ENCODE data around the gene FZR1.
"Not testable (repeated sequence)": the region's sequence is repeated elsewhere in the genome, so short reads cannot be mapped to it uniquely, and the experiment has no call there.

The FZR1 gene

DNA sequence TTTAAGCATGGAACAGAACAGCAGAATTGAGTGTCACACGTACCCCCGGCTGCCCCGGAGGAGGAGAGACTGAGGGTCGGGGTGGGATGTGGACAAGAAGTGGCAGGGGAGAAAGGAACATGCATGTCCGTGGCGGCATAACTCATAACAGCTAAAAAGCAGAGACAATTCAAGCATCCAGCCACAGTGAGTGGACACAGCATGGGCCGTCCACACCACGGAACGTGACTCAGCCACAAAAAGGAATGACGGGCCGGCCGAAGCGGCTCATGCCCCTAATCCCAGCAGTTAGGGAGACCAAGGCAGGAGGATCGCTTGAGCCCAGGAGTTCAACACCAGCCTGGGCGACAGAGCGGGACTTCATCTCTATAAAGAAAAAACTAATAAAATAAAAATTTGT lies 13.2 kb upstream of the FZR1 start:
- Histone ChIP-seq H3K4me3 (no peak overlapping the region), H3K27ac (no peak overlapping the region)

DNA sequence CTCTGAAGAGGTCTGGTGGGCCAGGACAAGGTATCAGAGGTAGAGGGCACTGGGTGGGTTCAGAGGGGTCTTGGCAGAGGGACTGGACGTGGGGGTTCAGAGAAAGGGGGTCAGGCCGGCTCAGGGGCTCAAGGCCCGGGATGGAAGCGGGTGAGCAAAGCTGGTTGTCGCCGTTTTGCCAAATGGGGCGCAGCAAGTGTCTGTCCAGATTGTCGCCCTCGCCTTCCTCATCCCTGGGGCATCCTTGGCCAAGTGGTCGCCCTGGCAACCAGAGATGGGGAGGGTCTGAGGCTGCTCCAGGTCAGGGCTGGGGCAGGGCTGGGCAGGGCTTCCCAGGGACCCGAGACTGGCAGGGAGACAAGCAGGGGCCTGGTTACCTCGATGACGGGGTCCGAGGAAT lies 12.5 kb upstream of the FZR1 start:
- H3K4me3 ChIP-seq: no peak overlapping the region
- no peak overlapping the region for H3K27ac ChIP-seq

DNA sequence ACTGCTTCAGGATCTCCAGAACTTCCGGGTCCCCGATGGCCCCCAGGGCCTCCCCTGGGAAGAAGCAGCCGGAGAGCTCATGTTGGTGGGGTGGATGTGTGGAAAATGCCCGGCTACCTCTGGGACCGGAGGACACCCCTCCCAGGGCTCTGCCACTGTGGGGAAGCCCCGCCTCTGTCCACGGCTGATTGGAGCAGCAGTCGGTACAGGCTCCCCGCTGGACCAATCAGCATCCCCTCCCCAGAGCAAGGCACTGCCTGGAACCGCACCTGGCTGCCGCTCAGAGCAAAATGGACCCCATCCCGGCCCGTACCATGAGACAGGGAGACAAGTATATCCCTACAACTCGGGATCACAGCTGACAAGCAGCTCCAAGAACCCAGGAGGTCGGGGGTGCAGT lies 12.1 kb upstream of the FZR1 start:
- Histone ChIP-seq H3K27ac (no peak overlapping the region), H3K4me3 (no peak overlapping the region)

DNA sequence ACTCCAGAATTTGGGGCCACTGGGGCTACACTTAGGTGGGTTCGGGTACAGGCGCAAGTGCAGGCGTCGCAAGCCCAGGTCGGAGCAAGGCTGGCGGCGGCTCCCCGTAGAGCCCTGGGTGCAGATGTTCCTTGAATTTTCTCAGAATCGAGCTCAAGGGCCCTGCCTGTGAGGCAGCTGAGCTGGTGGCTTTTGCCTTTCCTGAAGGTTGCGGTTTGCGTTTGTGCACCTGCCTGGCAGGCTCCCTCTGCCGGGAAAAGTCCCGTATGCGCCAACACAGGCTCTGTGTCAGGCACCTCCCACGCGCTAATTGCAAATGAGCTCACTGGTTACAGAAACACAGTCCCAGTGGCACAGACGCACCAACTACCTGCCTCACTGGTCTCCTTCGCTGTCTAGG lies 11.6 kb upstream of the FZR1 start:
- Histone ChIP-seq H3K4me3 (no peak overlapping the region), H3K27ac (no peak overlapping the region)

DNA sequence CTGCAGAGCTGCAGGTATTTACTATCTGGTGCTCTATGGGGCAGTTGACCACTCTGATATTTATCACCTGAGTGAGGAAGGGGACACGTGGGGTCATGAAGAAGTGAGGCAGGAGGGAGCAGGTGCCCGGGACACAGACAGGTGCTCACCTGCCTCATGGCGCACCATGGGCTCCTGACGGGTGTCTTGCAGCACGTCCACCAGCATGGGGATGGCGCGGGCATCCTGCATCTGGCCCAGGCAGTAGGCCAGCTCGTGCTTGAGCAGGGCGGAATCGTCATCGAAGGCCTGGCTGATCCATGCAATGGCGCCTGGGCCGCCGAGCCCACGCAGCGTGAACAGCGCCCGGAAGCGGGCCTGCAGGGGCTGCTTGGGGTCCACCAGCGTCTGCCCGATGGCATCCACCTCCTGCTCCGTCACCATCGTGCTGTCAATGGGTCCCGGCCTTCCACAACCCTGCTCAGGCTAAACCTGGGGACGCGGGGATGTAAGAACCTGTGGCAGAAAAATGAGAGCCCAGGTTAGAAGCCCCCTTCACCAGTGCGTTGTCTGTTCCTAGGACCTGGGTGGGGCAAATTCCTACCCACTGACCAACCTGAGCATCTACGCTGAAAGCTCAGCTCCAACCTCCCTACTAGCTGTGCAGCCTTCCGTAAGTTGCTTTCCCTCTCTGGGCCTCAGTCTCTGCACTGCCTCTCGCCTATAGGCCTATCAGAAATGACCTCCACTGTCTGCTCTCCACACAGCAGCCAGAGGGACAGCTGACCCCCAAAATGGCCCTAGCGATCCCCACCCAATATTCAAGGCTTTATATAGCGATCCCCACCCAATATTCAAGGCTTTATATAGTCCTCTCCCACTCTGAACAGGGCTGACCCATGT lies 9.5 kb upstream of the FZR1 start:
- H3K27ac ChIP-seq: no peak overlapping the region
- H3K4me3 ChIP-seq: no peak overlapping the region

DNA sequence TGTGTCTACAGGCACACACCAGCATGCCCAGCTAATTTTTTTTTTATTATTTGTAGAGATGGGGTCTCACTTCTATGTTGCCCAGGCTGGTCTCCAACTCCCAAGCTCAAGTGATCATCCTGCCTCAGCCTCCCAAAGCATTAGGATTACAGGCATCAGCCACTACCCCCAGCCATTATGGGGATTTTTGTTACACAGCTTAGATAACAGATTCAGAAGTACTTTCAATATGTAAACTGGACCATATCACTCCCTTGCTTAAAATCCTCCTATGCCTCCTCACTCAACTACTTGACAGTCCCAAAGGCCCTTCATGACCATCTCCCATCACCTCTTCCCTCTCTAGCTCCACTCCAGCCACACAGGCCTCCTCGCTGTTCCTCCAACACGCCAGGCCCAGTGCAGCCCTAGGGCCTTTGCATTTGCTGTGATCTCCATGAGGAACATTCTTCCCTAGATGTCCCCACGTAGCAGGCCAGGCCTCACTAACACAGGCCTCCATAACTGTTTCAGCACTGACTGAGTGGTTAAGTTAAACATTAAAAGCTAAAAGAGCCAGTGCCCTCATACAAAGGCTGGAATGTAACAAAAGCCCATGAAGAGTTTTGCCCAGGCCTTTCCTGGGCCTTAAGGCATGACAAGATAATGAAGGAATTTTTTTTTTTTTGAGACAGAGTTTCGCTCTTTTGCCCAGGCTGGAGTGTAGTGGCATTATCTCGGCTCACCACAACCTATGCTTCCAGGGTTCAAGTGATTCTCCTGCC lies 8.2 kb upstream of the FZR1 start:
- Histone ChIP-seq H3K4me3 (no peak overlapping the region), H3K27ac (no peak overlapping the region)

DNA sequence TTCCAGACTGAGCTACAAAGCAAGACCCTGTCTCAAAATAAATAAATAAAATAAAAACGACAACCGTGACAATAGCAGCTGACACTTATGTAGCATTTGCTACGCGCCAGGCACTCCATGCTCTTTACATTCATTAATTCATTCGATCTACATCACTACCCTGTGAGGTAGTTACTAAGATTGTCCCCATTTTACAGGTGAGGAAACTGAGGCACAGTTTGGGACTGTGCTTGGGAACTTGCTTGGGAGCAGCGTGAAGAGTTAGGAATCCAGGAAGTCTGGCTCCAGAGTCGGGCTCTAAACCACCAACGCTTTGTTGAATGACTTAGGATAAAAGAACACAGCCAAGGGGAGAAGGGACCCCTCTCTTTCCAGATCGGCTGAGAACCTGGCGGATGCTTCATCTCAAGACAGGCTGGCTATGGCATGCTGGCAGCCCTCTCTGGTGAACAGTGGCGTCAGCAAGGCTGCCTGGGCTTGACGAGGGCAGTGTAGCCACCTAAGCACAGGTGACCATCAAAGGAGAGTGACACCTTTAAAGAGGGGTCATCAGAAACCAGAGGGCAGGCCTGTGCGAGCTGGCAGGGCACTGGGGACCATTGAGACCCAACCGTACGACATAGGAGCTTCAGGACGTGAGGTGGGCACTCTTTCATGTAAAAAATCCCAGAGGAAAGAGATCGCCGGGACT lies 6.2 kb upstream of the FZR1 start:
- H3K27ac ChIP-seq: peak overlapping the region; percentile 88 to 100 (median 98)

DNA sequence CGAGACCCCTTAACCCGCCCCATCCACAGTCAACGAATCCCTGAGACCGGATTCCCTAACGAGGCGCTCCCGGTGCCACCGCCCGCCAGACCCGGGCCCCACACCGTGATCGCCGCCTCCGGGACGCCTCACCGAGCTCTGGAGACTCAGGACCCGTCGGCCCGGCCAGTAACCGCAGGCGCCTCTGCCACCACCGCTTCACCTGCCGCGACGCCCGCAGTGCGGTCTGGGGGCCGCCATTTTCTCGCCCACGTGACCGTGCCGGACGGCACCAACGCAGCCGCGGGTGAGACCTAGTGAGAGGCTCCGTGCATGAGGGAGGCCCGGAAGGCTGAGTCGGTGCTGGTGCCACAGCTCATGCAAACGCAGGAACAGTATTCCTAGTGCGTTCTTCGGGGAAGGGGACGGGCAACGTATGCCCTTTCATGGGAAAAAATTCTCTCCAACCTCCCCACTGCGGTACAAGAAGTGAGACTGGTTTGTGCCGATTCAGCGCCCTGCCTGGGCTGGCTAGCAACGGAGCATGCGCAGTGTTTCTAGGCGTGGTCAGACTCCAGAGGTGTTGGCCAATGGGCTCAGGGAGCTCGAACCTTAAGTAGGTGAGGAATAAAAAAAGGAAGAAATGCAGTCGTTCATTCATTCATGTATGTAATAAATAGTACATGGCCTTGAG lies 5.5 kb upstream of the FZR1 start, which contains the start of gene DOHH:
TSS of gene DOHH (minus strand) at position 246 of the 673 bp plus-strand sequence. CDS start 3,860 bp downstream, outside the sequence.
- H3K4me3 ChIP-seq: peak within 1 kb of the TSS; percentile 77 to 99 (median 89)
- peak within 1 kb of the TSS; percentile 88 to 100 (median 98) for H3K27ac ChIP-seq

More for the DNA sequence above, 6.2 kb upstream of the FZR1 start:
- peak overlapping the region; percentile 77 to 99 (median 89) for H3K4me3 ChIP-seq

DNA sequence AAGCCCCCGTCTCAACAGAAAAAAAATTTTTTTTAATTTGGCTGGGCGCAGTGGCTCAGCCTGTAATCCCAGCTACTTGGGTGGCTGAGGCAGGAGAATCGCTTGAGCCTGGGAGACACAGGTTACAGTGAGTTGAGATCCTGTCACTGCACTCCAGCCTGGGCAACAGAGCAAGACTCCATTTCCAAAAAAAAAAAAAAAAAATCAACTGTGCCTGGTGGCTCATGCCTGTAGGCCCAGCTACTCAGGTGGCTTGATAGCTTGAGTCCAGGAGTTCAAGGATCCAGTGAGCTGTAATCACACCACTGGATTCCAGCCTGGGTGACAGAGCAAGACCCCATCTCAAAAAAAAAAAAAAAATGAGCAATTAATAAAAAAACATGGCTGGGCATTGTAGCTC lies 4.3 kb upstream of the FZR1 start:
- no peak overlapping the region for H3K27ac ChIP-seq
- H3K4me3 ChIP-seq: no peak overlapping the region

DNA sequence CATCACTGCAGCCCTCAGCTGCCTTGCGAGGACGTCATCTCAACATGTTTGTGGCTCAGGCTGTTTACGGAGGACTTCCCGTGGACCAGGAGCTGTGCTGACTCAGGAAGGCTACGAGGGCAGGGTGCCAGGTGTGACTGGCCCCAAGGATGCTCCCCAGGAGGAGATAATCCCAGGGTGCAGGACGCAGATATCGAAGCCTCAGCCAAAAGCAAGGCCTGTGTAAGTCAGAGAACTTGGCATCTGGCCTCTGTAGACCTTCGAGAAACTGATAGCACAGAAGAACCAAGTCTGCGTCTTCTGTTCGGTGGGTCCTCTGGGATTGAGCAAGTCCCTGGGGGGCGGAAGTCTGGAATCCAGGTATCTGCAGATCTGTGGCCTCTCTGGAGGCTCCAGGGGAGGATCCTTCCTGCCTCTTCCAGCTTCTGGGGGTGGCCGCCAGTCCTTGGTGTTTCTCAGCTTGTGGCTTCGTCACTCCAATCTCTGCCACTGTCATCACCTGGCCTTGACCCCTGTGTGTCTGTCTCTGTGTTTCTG lies 3.0 kb upstream of the FZR1 start:
- no peak overlapping the region for H3K4me3 ChIP-seq

DNA sequence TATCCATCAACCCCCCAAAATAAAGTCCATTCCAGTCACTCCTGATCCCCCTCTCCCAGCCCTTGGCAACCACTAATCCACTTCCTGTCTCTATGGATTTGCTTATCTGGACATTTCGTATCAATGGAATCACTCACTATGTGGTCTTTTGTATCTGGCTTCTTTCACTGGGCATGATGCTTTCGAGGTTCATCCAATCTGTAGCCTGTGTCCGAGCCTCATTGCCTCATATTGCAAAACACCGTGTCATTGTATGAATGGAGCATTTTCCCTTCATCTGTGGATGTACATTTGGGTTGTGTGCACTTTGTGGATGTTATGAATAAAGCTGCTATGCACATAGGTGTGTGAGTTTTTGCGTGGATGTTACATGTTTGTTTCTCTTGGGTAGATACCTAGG lies 1.4 kb upstream of the FZR1 start:
- Histone ChIP-seq H3K4me3 (no peak overlapping the region), H3K27ac (peak overlapping the region in 8 of 21 experiments; percentile 80 to 98 (median 96))

More for the DNA sequence above, 3.0 kb upstream of the FZR1 start:
- no peak overlapping the region for H3K27ac ChIP-seq

DNA sequence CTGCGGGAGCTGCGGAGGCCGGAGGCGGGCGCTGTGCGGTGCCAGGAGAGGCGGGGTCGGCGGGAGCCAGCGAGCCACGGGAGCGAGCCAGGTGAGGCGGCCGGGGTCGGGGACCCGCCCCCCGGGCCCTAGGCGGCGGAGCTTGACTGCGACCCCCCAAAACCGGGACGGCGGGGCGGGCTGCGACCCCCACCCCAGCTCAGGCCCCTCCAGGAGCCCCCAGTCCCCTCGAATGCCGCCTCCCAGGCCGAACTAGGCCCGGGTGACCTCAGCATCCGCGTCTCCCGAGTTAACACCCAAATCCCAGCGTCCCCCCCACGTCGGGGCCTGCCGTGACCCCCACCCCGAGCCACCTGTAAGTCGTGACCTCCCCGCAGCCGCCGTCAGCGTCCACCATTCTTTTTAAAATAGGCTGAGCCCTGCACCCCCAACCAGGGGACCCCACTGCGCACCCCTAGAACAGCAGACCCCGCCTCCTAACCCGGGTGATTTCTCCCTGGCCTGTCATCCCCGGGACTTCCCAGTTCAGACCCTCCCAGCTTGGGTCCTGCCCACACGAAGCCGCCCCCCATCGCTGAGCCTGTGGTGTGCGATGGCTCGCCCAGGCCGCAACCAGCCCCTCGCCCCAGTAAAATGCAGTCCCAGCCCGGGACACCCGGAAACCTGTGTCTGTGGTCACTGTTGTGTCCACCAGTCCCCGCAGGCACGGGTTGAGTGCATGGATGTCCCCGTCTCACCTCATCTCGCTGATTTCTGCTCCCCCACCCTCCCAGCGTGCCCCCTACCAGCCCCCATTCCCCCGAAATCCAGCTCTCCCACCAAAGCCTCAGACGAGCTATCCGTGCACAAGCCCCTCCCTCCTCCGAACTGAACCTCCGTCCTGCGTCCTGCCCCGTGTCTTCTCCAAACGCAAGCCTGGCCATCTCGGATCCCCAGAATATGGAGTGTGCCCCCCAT lies 551 bp downstream of the FZR1 start:
- Histone ChIP-seq H3K4me3 (peak overlapping the region; percentile 78 to 100 (median 99)), H3K27ac (peak overlapping the region; percentile 84 to 99 (median 96))

DNA sequence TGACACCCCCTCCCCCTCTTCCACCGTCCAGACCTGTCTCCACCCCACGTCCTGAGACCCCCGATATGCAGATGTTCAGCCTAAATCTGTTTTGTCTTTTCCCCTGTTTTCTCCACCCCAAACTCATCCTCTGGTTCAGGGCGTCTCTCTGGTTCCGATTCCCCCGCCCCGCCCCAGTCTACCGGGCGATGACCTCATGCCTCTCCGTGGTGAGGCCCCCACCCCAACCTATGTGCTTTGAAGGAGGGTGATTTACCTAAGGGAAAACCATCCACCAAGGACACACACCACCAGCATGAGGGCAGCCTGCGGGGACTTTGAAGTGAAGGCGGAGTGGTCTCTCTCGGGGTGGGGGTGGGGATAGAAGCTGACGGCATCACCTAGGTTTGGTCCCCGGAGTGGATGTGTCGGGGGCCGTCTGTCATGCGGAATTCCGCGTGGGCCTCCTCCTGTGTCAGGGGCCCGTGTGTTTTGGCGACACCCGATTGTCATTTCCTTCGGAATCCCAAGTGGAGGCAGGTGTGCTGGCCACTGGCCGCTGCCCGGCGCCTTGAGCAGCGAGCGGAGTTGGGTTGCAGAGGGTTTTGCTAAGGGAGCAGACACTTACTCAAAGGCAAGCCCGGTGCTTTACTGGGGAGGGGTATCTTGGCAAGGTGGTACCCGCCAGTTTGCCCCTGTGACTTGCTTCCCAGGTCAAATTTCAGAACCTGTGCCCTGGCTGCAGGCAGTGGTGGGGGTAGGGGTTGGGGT lies 1.4 kb downstream of the FZR1 start:
- peak overlapping the region in 20 of 21 experiments; percentile 84 to 99 (median 96) for H3K27ac ChIP-seq
- peak overlapping the region; percentile 78 to 100 (median 99) for H3K4me3 ChIP-seq

DNA sequence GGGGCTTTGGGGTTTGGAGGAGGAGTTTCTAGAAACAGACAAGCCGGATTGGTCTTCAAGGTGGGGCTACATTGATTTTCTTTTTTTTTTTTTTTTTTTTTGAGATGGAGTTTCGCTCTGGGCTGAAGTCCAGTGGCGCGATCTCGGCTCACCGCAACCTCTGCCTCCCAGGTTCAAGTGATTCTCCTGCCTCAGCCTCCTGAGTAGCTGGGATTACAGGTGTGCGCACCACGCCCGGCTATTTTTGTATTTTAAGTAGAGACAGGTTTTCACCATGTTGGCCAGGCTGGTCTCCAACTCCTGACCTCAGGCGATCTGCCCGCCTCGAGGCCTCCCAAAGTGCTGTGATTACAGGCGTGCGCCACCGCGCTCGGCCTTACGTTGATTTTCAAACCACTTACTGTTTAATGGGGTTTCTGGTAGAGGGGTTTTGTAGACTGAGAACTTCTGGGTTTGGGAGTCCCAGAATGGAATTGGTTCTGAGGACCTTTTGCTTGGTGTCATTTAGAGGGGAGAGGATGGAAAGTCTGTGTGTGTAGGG lies 2.1 kb downstream of the FZR1 start:
- H3K4me3 ChIP-seq: not testable (repeated sequence)
- H3K27ac ChIP-seq: peak overlapping the region in 3 of 21 experiments; percentile 28 to 98 (median 48)

DNA sequence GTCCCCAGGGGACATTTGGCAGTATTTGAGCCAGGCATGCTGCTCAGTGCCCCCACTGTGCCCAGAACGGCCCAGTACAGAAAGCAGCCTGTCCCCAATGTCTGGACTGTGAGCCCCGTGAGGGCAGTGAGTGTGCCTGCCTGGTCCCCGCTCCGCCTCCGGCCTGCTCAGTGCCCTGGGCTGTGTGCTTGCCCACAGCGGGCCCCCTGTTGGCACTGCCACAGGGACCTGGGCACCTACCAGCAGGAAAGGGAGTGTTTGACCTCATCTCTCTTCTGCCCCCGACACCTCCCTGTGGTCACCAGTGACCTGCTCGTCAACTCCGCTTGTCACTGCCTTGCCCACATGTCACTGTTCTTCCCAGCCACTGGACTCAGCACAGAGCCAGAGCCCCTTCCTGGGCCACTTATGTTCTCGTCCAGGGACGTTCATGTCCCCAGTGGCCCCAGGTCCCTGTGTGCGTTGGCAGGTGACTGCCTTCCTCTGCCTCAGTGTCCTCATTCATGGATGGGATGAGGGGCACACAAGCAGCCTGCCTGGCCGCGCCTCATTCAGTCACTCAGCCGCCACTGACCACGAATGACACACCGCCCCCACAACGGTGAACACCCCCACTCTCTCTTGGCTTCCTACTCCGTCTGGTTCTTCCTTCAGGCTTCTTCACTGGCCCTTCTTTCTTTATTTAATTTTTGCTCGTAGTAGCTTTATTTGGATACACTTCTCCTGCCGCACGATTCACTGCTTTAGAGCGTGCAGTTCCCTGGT lies 2.8 kb downstream of the FZR1 start:
- H3K27ac ChIP-seq: peak overlapping the region in 3 of 21 experiments; percentile 28 to 54 (median 48)

DNA sequence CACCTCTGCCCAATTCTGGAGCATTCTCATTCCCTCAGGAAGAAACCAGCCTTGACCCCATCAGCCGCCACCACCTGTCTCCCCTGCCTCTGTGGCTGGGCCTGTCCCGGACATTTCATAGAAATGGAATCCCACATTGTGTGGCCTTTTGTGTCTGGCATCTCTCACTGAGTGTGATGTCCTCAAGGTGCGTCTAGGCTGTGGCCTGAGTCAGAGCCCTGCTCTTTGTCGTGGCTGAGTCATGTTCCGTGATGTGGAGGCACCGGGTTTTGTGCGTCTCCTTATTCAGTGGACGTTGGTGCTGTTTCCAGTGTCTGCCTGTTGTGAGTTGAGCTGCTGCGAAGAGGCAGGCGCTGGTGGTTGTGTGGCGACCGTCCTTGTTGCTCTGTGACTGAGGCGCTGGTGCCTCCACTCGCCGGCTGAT lies 3.5 kb downstream of the FZR1 start:
- no peak overlapping the region for H3K4me3 ChIP-seq
- H3K27ac ChIP-seq: peak overlapping the region in 1 of 21 experiments; percentile 48

More for the DNA sequence above, 2.8 kb downstream of the FZR1 start:
- no peak overlapping the region for H3K4me3 ChIP-seq

Data from skin epidermis (tissue), 12 donors.